Measurements from ENCODE around the gene TPH1.

TPH1 gene

DNA sequence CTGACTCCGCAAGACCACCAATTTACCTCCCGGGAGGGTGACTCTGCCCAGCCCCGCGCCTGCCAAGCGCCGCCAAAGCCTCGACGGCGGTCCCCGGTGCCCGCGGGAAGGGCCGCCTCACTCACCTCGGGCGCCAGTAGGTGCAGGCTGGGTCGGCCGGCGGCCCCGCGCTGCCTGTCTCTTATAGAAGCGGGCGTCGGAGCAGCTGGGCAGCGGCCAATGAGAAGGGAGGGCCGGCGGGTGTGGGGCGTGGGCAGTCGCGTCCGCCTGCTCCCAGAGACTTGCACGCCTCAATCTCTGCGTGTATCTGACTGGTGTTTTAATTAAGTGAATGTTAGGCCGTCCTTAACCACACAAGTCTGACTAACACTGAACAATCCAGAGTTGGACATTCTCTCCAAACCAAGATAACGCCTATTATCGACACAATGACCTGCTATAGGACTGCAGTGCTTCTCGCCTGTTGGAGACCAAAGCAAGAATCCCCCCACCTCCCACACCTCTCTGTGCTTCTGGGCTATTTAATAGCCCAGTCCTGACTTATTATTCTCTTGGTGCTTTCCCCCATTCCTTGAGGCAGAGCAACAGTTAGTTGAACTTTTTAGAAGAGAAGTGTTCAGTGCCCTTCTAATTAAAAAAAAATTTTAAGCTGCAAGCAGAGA is at the start of gene TPH1:
Gene TPH1, minus strand, starts transcription at position 154 of the 662 bp plus-strand sequence. CDS start 5,507 bp downstream, outside the sequence.
- no peak for DNase-seq

DNA sequence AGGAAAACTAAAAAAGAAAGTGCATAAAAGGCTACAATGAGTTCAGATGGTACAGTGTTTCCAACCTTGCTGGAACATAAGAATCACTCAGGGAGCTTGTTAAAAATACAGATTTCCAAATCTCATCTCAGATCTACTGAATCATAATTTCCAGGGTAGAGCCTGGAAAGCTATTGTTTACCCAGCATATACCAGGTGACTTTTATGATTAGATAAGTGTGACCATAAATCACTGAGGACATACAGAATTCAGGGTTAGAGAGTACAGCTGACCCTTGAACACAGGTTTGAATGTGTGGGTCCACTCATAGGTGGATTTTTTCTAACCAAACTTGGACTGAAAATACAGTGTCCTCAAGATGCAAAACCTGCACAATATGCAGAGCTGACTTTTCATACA is 47.9 kb upstream of the TPH1 start:
- DNase-seq = no peak

DNA sequence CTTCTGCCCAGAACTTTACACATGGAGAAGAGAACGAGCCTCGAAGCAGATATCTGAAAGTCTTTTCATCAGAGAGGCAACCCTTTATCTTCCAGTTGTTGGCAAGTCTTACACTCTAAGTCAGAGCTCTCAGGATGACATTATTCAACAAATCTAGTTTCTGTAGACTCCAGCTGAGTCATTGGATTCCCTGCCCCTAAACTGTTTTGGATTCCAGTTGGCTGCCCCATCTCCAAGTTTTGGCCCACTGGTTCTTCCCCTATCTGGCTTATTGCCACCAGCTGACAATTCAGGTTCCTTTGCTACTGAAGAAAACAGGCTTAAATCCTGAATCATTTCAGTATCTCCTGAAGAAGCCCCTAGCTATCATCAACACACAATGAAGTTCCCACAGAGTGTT is 45.7 kb upstream of the TPH1 start:
- DNase-seq = no peak

DNA sequence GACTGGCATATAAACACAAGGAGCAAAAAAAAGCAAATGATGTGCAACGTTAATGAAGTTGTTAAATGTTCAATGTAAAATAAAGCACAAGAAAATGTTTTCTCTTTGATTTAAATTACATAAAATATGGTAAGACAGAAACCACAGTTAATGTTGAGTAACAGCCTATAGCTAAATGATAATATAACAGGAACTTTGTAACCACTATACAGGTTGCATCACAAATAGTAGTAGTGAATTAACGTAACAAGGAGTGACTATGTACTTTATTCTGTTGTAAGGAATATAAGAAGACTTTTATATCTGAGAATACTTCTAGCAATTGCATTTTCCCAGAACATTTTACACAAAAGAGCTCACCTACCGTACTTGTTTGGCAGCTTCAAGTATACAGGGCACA is 42.9 kb upstream of the TPH1 start:
- DNase-seq = no peak

DNA sequence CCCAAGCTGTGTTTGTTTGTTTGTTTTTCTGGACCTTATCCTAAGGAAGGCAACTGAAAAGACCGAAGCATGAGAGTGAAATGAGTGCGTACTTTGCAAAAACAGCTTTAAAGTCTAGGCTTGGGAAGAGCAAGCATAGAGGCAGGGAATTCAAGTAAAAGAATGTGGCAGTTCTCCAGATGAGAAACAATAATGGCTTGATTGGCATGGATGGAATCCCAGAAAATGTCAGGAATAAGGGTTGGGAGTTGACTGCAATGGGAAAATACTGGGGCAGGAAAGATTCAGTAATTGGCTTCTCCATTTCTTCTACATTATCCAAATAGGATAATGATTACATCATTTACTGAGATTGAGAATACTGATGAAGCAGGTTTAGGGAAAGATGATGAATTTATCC is 42.3 kb upstream of the TPH1 start:
- DNase-seq = no peak

DNA sequence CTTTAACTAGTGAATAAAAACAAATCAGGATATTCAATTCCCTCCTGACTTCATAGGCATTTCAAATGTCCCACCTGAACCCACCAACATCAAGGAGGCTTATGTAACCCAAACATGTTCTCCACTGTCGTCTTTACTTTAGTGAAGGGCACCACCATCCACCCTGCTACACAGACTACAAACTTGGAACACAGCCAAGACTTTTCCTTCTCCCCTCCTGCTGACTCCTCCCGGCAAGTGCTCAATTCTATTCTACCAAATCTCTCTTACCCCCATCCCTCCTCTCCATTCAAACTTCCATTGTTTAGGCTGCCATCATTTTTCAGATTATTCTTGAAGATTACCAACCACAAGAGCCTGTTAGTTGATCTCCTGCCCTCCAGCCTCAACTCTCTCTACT is 35.5 kb upstream of the TPH1 start:
- no peak for DNase-seq

DNA sequence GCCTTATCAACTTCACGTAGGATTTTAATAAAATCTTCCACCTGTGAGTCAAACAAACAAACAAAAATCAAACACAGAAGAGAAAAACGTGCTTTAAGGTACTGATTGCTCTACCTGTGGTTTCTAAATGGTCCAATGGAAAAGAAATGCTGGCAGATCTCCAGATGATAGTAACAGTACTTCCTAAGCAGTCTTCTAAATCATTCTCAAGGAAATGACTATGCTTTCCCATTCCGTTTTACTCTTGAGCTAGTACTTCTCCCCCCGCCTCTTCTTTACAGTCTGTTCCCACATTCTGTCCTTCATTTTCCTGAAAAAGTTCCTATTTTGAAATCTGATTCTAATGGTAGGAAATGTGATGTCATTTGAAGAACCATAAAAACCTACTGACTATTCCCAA is 34.4 kb upstream of the TPH1 start:
- DNase-seq = no peak

DNA sequence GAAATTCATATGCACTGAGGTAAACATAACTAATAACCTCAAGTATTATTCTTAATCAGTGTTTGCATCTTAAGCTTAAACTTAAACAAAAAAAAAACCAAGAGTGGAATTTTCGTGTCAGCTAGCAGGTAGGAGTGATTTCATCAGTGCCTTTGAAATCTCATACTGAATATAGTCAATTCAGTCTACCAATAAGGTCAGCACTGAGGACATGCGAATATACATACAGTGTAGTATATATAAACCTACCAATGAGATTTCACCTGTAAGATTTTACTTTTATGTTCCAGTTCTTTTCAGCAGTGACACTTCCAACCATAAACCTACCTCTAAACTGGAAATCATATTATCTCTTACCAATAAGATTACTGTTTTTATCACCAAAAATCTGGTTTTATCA is 32.8 kb upstream of the TPH1 start:
- DNase-seq = no peak

DNA sequence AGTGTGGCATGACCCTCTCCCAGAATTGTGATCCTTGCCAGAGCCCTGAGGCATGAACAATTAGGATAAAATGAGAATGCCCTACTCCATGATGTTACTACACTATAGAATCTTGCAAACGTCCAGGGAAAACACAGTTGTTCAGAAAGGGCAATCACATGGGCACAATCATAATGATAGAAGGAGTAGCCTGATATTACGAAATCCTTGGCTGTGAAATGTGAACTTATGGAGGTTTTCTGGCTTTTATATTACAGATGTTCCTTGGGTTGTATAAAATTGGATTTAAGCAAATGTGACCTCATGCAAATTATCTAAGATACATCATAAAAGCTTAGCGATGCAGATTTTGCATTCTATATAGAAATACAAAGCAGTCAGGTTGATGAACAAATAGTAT is 29.4 kb upstream of the TPH1 start:
- DNase-seq = no peak

DNA sequence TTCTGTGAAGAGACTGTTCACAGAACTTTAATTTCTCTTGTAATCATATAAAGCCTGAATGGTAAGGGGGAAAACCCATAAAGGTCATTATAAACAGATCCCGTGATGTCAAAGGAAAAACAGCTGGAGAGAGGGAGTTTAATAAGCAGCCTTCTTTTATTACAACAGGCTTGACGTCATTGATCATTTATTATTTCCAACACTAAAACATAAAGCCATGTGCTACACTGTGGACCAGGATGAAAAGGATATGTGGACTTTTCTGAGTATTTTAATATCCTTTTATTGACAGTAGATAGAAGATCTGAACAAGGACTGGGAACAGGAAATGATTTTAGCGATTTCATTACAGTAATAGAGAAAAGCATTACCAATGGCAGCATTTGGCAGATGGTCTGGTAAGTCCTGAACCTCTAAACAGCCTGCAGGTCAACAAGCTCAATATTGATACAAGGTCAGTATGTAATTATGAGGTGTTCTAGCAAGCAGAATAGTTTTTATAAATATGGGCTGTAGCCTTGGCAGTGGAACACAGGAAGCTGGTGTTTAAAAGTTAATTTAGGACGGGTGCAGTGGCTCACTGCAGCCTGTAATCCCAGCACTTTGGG is 25.1 kb upstream of the TPH1 start:
- DNase-seq = no peak

DNA sequence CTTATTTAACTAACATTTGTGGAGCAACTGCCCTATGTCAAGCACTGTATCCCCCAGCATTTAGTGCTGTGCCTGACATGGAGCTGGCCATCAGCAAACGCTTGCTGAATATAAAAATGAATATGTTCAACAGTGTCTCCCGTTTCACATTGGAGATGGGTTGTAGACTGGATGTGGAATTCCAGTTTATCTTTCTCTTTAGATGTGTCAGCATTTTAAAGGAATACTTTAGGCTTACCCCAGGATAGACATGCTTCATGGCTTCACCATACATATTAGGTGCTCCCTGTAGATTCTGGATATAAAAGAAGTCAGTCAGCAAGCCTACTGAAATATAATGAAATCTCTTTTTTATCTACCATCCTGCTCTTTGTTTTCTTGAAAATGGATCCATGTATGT is 21.3 kb upstream of the TPH1 start:
- no peak for DNase-seq

DNA sequence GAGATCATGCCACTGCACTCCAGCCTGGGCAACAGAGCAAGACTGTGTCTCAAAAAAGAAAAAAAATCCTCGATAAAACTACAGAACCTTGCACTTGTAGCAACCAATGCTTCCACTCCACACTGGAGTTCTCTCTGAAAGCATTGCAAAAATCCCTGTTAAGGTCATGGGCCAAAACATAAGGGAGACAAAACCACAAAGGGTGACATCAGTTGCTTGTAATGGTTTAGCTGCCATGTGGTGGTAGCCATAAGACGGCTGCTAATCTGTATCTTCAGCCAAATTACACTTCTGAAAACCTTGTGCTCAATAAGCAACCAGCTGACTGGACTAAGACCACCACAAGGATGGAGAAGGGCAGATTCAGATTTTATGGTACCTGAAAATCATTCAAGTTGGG is 20.6 kb upstream of the TPH1 start:
- no peak for DNase-seq

DNA sequence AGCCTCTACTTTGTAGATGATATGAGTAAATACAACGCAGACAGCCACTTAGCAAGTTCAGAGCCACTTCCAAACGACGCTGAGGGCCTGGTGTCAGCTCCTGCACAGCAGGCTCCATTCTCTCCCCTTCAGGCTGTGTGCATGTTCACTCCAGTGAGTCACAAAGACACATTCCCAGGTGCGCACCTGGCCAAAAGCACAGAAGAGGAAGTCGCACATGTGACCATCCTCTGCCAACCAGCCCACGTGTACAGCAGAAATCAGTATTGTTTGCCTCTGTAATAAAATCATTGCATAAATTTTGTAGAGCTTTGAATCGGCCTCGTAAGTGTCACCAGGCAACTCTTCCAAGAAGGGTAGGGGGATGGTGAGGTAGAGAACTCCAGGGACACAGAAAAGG is 19.5 kb upstream of the TPH1 start:
- no peak for DNase-seq

DNA sequence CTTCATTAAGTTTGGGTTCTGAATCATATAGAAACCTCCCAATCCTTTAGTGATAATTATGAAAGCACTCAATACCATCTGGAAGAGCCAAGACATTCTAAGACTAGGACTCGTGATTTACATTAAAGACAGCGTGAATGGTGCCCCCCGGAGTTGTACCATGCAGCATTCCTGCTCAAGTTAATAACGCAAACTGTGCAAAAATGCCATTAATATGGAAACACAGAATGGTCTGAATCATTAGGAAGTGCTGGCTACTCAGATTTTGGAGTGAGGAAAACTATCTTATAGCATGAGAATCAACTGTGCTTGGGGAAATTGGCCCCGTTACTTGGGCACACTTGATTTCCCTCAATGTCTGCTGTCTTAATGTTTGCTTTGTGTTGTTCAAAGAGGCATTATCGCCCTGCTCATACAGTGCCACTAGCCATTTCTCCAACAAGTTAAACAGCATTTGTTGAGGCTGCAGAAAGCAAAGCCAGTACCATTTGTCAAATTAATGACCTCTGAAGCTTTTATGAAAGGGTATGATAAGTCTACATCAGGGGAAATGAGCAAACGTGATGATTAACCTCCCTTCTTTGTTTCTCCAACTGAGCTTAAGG is 18.5 kb upstream of the TPH1 start:
- DNase-seq = no peak

DNA sequence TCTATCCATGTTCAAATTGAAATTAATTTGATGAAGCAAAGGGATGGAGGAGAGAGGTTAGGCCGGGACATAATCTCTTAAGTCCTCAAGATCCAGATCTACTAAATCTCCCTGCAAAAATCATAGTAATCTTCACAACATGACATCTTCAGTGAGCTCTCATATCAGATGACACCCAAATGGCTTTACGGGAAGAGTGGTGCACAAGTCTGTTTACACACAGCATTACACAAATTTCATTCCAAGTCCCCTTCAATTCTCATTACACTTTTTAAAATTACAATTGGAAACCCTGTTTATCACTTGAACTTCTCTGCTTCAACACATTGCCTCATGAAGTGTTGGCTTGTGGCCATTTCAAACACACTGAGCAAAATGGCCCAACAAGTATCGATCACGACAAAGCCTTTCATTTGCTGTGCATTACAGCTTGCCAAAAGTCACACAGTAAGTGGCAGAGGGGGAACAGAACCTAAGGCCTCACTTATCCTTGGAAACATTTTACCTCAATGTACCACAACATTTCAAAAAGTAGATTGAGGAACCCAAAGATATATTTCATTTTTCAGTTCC is 17.9 kb upstream of the TPH1 start:
- DNase-seq = no peak

DNA sequence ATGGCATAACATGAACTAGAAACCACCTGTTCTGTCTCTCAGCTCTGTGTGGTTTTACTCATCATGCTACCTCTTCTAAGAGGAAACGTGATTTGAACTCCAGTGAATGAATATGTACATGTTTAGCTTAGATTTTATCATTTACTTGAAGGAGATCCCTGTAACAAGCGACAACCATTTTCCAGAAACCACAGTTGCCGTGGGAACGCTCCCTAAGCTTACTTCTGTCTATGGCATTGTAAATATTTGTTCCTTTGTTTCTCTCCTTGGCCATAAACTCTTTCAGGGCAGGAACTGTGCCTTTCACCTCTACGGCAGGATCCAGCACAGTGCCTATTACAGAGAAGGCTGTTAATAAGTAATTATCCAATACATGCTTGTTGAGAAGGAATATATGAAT is 17.1 kb upstream of the TPH1 start:
- DNase-seq = no peak

DNA sequence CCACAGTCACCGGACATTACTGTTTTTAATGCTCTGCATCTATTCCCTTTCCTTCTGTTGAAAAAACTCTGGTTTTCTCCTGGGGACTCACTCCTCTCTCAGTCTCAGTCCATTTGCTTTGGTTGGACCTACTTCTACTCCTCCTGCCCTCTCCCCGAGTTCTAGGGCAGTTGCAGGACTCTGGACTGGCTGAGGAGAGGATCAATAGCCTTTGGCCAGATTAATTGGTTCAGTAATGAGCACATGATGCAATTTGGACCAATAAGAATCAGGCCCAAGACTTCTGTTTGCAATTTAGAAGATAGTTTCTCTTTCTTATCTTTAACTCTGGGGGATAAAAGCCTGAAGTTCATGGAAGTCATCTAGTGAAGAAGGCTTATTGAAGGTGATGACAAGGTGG is 15.3 kb upstream of the TPH1 start:
- DNase-seq = no peak

DNA sequence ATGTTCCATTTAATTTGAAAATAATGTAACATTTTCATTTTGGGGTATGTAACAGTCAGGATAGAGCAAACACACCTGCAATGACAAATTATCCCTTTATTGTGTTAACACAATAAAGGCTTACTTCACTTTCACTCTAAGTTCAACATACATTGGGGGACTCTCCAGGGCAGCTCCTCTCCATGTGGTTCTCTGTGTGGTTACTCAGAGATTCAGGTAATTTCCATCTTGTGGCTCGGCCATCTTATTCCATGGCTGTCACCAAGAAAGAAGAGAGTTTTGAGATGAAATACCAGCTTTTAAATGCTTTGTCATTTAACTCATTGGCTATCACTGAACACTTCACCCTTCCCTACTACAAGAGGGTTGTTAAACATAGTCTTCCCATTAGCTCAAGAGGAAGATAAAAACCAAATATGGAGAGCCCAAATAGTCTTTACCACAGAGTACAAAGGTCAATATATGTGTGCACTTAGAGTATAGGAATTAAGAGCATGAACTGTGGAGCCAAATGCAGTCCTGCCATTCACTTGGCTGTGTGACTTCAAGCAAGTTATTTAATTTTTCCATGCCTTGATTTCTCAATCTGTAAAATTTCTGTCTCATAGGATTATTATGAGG is 10.6 kb upstream of the TPH1 start:
- no peak for DNase-seq

DNA sequence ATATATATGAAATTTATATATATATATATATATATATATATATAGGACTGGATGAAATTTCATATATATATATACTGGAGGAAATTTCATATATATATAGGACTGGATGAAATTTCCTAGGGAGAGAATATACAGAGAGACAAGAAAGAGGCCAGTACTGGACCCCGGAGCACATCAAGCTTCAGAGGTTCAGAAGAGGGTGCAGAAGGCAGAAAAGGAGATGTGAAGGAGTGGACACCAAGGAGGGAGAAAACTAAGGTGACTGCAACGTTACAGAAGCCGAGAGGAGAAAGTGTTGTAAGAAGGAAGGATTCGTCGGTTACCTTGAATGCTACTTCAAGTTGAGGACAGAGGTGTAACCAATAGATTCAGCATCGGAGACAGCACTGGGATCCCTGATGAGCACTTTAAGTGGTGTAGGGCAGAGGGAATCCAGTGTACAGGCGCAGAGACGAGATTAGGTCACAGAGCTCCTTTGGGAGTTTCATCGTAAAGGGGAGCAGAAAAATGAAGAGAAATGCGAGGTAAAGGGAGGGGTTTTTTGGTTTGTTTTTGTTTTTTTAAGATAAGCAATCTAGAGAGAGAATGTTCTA is 8.5 kb upstream of the TPH1 start:
- no peak for DNase-seq

DNA sequence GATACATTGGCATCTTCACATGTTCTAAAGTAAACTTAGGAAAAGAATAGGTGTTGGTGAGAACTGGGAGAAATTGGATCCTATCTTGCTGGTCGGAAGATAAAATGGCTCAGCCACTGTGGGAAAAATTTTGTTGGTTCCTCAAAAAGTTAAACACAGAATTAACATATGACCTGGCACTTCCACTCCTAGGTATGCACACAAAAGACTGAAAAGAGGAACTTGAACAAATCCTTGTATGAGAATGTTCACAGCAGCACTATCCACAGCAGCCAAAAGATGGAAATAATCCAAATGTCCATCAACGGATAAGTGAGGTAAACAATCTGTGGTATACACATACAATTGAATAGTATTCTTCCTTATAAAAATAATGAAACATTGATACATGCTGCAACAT is 4.8 kb upstream of the TPH1 start:
- no peak for DNase-seq

DNA sequence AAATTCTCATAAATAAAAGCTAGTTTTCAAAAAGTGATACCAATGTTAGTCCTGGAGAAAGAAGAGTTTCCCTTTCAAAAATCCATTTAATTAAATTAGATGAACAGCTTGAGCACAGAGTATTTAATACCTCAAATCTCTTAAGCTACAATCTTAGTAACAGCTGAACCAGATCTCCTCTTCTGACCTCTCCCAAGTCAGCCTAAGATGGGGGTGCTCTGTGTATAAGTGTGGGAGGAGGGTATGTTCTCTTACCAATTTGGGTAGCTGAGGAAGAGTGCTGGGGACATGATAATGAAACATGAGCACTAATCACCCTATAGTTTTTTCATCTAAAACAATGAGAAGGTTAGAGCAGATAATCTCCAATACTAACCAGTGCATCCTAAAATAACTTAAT is 9.6 kb downstream of the TPH1 start:
- DNase-seq = no peak

DNA sequence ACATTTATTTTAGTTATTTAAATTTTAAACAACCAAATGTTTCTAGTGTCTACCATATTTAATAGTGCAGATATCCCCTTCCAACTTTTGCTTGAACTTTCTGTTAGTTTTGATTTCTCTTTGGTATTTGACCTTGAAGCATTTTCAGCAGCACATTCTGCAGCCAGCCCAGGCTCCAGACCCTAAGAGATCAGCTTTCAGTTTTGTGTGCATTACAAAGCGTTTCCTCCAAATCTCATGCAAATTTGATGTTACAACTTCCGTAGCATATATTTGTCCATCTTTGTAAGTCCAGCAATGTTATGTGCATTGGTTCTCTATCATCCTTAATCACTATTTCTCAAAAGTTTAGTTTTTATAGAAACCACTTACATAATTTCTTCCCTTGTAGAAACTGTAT is 18.6 kb downstream of the TPH1 start:
- DNase-seq = no peak

DNA sequence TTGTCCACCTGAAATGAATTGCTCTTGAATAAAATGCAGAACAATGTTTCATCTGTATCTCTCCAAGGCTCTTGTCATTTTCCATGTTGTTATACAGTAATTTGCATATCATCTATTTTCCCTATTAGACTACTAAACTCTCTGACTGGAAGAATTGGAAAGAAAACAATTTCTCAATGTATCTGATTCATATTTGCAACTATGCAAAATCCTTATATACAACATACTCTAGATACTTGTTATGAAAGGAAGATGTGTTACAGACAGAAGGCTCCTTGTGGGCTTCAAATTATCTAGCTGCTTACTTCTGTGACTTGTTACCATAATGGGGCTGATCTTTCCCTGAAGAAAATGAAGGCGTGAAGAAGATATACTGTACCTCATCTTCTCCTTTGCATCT is 23.6 kb downstream of the TPH1 start:
- DNase-seq = no peak

DNA sequence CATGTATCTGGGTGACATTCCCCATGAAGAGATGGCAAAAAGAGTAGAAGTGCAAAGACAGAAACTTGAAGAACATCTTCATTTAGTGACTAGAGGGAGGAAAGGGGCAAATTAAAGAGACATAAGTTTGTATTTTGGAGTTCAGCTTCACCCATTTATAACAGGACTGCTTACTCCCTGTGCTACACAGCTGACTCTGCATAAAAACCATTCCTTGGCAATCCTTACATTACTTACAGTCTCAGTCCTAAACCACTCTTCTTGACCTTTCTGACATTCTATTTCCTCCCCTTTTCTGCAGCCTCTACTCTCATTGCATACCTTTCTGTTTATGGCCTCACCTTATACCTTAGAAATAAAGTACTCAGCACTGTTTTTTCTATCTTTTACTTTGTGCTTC is 26.4 kb downstream of the TPH1 start:
- DNase-seq = no peak

All from activated naive CD4-positive, alpha-beta T cell (primary cell).